ENCODE measurements around the gene CSNK2A3. TPM values are rescaled to one million over a fixed set of nuclear protein-coding genes. Genes with fewer than 3 reads are reported as not detected.

Gene CSNK2A3
- total RNA-seq, 1 donor from 2014 or later, result 0.82 TPM

DNA sequence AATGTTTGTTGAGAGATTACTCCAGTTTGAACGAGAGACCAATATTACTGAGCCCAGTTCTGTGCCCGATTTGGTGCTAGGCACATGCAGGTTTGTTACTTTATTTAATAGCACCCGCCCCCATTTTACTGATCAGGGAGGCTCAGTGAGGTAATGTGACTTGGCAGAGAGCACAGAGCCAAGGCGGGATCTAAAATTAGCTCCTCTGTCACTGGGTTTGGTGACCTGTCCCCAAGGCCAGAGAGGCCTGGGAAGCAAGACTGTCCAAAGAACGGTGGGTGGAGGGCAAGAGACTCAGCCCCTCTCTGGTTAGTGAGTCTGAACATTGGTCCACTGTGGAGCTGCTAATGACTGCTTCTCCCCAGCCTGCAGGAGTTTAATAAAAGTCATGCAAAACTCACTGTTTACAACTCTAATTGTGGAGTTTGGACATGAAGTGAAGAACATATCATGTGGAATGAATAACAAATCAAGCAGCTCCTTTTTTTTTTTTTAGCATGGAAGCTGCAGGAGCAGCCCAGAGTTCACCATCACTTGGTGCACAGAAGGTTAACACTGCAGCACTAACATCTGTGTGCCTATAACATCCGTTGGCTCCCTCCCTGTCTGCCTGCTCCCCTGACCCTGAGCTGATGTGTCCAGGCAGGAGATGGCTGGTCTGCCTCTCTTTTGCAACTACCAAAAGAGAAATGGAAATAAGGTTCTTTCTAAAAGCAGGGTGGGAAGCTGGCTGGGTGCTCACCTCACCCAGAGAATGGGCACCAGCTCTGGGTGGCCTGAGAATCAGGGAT is 39.0 kb downstream of the CSNK2A3 start:
- Mint-ChIP-seq H3K4me1 (peaks cover 16% of the 10 kb centered on the region), H3K9me3 (no peaks in the 10 kb centered on the region), H3K27me3 (ENCODE audit: low read depth) (no peaks in the 10 kb centered on the region), H3K4me3 (no peak overlapping the region), H3K27ac (ENCODE audit: unreplicated experiment) (no peak overlapping the region), H3K36me3 (ENCODE audit: low read depth) (no peaks in the 10 kb centered on the region)
- no peak for DNase-seq (ENCODE audit: low read depth, low spot score)
- TF ChIP-seq, protein P1, sequence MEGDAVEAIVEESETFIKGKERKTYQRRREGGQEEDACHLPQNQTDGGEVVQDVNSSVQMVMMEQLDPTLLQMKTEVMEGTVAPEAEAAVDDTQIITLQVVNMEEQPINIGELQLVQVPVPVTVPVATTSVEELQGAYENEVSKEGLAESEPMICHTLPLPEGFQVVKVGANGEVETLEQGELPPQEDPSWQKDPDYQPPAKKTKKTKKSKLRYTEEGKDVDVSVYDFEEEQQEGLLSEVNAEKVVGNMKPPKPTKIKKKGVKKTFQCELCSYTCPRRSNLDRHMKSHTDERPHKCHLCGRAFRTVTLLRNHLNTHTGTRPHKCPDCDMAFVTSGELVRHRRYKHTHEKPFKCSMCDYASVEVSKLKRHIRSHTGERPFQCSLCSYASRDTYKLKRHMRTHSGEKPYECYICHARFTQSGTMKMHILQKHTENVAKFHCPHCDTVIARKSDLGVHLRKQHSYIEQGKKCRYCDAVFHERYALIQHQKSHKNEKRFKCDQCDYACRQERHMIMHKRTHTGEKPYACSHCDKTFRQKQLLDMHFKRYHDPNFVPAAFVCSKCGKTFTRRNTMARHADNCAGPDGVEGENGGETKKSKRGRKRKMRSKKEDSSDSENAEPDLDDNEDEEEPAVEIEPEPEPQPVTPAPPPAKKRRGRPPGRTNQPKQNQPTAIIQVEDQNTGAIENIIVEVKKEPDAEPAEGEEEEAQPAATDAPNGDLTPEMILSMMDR (conservative IDR thresholded peaks at IDR 0.05), result no peak

DNA sequence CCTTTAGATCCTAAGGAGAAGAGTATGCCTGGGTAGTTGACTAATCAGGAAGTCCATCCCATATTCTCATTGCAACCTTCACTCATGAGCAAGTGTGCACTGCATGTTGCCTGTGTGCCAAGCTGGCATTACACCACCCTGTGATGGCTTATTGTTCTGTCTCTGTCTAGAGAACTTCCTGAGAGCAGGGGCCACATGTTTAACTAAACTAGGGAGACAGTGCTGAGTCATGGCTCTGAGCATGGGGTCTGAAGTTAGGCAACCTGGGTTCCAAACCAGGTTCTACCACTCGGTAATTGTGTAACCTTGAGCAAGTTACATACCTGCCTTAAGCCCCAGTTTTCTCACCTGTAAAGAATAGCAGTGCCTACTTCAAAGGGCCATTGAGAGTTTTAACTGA is 39.6 kb downstream of the CSNK2A3 start:
- Mint-ChIP-seq H3K27ac (ENCODE audit: unreplicated experiment) (no peak overlapping the region), H3K4me3 (no peak overlapping the region), H3K27me3 (ENCODE audit: low read depth) (no peaks in the 10 kb centered on the region), H3K4me1 (peaks cover 16% of the 10 kb centered on the region), H3K9me3 (no peaks in the 10 kb centered on the region), H3K36me3 (ENCODE audit: low read depth) (no peaks in the 10 kb centered on the region)
- no peak for DNase-seq (ENCODE audit: low read depth, low spot score)
- TF ChIP-seq, protein P1 (conservative IDR thresholded peaks at IDR 0.05), result no peak

DNA sequence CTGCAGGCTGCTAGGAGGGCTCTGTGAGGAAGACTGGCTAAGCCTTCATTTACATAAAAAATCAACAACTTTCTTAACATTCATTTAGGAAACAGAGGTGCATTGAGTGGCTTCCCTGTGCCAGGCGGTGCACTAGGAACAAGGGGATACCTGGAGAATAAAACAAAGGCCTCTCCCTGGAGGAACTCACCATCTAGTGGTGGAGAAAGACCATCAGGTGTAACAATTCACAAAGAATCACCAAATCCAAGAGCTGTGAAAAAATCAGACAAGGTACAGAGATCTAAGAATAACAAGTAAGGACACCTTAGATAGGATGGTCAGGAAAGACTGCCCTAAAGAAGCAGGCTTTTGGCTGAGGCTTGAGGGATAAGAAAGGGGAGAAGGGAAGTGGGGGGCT is 40.3 kb downstream of the CSNK2A3 start:
- Mint-ChIP-seq H3K4me1 (peaks cover 16% of the 10 kb centered on the region), H3K9me3 (no peaks in the 10 kb centered on the region), H3K36me3 (ENCODE audit: low read depth) (no peaks in the 10 kb centered on the region), H3K4me3 (no peak overlapping the region), H3K27me3 (ENCODE audit: low read depth) (no peaks in the 10 kb centered on the region), H3K27ac (ENCODE audit: unreplicated experiment) (peak overlapping the region; percentile 46)
- no peak for DNase-seq (ENCODE audit: low read depth, low spot score)
- TF ChIP-seq, protein P1 (conservative IDR thresholded peaks at IDR 0.05), result no peak

DNA sequence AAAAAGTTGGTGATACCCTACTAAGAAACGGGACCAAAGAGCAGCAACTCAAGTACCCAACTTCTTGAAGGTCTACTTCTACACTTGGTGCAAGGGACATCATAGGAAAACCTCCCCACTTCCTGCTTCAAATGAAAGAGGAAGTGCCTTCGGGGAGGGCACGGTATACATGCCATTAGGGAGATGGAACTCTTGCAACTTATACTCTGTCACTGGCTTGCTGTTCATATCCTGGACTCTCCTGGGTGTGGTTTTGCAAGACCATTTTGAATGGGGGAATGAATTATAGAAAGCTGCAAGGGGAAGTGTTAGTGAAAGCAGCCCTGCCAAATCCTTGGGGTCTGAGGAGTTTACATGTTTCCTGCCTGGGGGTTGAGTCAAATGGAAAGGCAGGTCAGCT is 41.9 kb downstream of the CSNK2A3 start:
- Mint-ChIP-seq H3K27me3 (ENCODE audit: low read depth) (no peaks in the 10 kb centered on the region), H3K27ac (ENCODE audit: unreplicated experiment) (no peak overlapping the region), H3K4me1 (peaks cover 2% of the 10 kb centered on the region), H3K9me3 (no peaks in the 10 kb centered on the region), H3K36me3 (ENCODE audit: low read depth) (no peaks in the 10 kb centered on the region), H3K4me3 (no peak overlapping the region)
- TF ChIP-seq, protein P1 (conservative IDR thresholded peaks at IDR 0.05), result no peak
- no peak for DNase-seq (ENCODE audit: low read depth, low spot score)

DNA sequence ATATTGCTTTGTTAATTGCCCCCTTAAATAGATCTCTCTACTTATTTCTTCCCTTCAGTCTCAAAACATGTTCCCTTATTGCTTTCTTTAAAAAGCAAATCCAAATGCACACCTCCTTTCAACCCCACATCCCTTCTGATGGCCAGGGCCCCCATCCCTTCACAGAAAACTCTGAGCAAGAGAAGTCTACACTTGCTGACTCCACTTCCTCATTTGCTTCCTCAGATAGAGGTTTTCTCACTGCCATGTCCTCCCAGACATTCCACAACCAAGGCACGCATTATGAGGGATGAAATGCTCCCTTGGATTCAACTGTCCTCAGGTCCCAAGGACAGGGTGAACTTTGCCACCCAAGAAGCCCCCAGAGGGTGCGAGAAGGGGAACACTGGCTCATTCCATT is 43.1 kb downstream of the CSNK2A3 start:
- H3K27ac Mint-ChIP-seq (ENCODE audit: unreplicated experiment), result no peak overlapping the region
- no peaks in the 10 kb centered on the region for H3K9me3 Mint-ChIP-seq
- TF ChIP-seq, protein P1 (conservative IDR thresholded peaks at IDR 0.05), result no peak
- H3K36me3 Mint-ChIP-seq (ENCODE audit: low read depth), result no peaks in the 10 kb centered on the region
- DNase-seq (ENCODE audit: low read depth, low spot score), result no peak
- no peak overlapping the region for H3K4me3 Mint-ChIP-seq
- no peaks in the 10 kb centered on the region for H3K4me1 Mint-ChIP-seq
- no peaks in the 10 kb centered on the region for H3K27me3 Mint-ChIP-seq (ENCODE audit: low read depth)

Measured in neural crest cell (in vitro differentiated cells).